Aortic smooth muscle cell (primary cell): ENCODE data around the gene ZCCHC10. TPM values are rescaled to one million over a fixed set of nuclear protein-coding genes. Genes with fewer than 3 reads are reported as not detected.

Experiments used
- total RNA-seq: library from RNA; depleted of rRNA; stranded (reverse); fragments of >200 nt; gene quantifications from 2 replicates; pipeline ENCODE4 v1.2.3, GENCODE V29; 2014

The ZCCHC10 gene
- 9.1 and 12.0 TPM in 2 replicates for total RNA-seq

DNA sequence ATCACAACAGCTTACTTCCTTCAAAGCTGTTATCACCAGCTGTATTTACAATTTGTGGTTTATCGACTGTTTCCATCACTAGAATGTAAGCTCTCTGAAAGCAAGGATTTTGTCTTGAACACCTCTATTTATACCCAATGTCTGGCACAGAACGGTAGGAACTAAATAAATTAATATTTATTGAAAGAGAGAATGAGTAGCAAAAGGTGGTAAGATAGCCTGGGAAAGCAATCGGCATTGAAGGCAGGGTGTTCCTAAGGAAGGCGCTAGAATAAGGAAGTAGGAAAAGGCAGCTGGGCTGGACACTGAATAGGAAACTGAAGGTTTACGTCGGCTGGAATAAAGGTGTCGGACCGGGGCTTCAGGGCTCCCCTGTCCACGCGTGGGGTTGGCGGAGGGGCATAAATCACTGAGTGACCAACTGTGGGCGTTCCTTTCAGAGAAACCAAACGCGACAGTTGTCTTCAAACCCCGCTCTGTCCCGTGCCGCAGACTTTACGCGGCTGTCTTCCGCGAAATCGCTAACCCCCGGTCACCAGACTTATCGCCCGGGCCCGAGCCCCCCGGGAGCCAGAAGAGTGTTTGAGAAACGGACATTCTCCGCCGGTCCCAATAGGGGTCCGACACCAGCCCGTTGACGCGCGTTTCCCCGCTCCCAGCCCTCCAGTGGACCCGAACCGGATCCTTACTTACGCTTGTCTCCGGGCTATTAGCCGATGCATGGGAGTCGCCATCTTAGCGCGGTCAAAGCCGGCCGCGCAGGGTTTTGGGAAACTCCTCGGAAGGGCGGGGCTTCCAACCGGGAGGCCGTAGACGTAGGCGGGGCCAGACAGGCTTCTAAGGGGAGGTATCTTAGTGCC, at the start of gene ZCCHC10:
TSS of gene ZCCHC10 (minus strand) at position 746 of the 860 bp plus-strand sequence. CDS start at position 734, 12 bp downstream.

GRCh38 chr5:133051542-133052316, 25.4 kb upstream of the ZCCHC10 start, which contains the start of gene HSPA4:
Gene HSPA4 (plus strand): TSS chr5:133052013. CDS start chr5:133052251, 238 bp downstream.

GRCh38 chr5:132963171-132964104, 62.9 kb downstream of the ZCCHC10 start, which contains the start of gene AFF4:
Gene AFF4 (minus strand): TSS chr5:132963634. CDS start chr5:132937189, 26,445 bp downstream.

Other genes with a start within 250 kb of the ZCCHC10 start
- 82.0 and 84.5 TPM in 2 replicates for gene SEPTIN8, start 249.3 kb downstream of the ZCCHC10 start, total RNA-seq
- not detected in 2 replicates for gene SOWAHA, start 213.2 kb downstream of the ZCCHC10 start, total RNA-seq
- 2.4 and 2.6 TPM in 2 replicates for gene SHROOM1, start 195.9 kb downstream of the ZCCHC10 start, total RNA-seq
- gene GDF9, start 160.1 kb downstream of the ZCCHC10 start, total RNA-seq, result 0.12 and 0.13 TPM in 2 replicates
- 138 and 186 TPM in 2 replicates for gene UQCRQ, start 159.9 kb downstream of the ZCCHC10 start, total RNA-seq
- gene LEAP2, start 152.9 kb downstream of the ZCCHC10 start, total RNA-seq, result 0.06 and 0.26 TPM in 2 replicates
- gene AFF4, start 62.9 kb downstream of the ZCCHC10 start, total RNA-seq, result 36.1 and 46.7 TPM in 2 replicates
- 122 and 134 TPM in 2 replicates for gene HSPA4, start 25.5 kb upstream of the ZCCHC10 start, total RNA-seq